Peyer's patch (tissue), 4 donors: ENCODE results near the gene CDK5. TPM values are rescaled to one million over a fixed set of nuclear protein-coding genes. Genes with fewer than 3 reads are reported as not detected.
A peak's percentile ranks its signal among the peaks of the same experiment; 100 is the strongest.
"Not testable (repeated sequence)": the region's sequence is repeated elsewhere in the genome, so short reads cannot be mapped to it uniquely, and the experiment has no call there.

Source experiments
- DNase-seq, 3 donors: peaks; one replicate each; pipeline ENCODE4 v3.0.0-alpha.2; 2017 to 2019
- H3K27ac ChIP-seq, 4 donors: fragments of 200-600 bp; sonication (generic); one replicate each; pipeline ENCODE4 v1.5.1; 2016 to 2019
- H3K27me3 ChIP-seq, 2 donors: fragments of 200-600 bp; sonication (generic); one replicate each; pipeline ENCODE4 v1.5.1; 2019
- H3K36me3 ChIP-seq, 3 donors: fragments of 200-600 bp; sonication (generic); one replicate each; pipeline ENCODE4 v1.5.1; 2016 to 2019
- H3K4me1 ChIP-seq, 4 donors: fragments of 200-600 bp; sonication (generic); one replicate each; pipeline ENCODE4 v1.5.1; 2016 to 2019
- H3K4me3 ChIP-seq, 4 donors: fragments of 200-600 bp; sonication (generic); 1 replicate in 3 of 4; 2 replicates in 1 of 4; pipeline ENCODE4 v1.5.1; 2016 to 2019; ENCODE audit warnings: mild to moderate bottlenecking in 1 of 4
- H3K9me3 ChIP-seq, 4 donors: fragments of 200-600 bp; sonication (generic); one replicate each; pipeline ENCODE4 v1.5.1; 2016 to 2019; ENCODE audit warnings: mild to moderate bottlenecking in 1 of 4
- CTCF ChIP-seq, 6 experiments: fragments of 450-650 bp in 4 of 6; fragments of 200-600 bp in 2 of 6; sonication (generic) in 1 of 6; IDR thresholded peaks; one replicate each; pipeline ENCODE4 v1.5.1; 2017 to 2019; ENCODE audit warnings: antibody characterized with exemption in 6 of 6, mild to moderate bottlenecking in 3 of 6, moderate library complexity in 1 of 6
- POLR2A ChIP-seq, 2 donors: fragments of 450-650 bp; IDR thresholded peaks; one replicate each; pipeline ENCODE4 v1.5.1; 2017; ENCODE audit warnings: antibody characterized with exemption in 2 of 2, mild to moderate bottlenecking in 2 of 2, moderate library complexity in 2 of 2
- total RNA-seq, 4 donors: library from RNA; depleted of rRNA; stranded (reverse); fragments of >200 nt; gene quantifications; one replicate each; pipeline ENCODE4 v1.1.0, GENCODE V29; 2016

Gene CDK5
- total RNA-seq, 4 donors from 2014 or later = 6.9 to 15.4 (median 13.8) TPM

- Histone ChIP-seq H3K27me3 (no peaks in the 10 kb centered on the region), H3K9me3 (no peaks in the 10 kb centered on the region), H3K36me3 (peaks cover 0 to 18% (median 0%) of the 10 kb centered on the region in 3 donors), H3K27ac (no peak overlapping the region), H3K4me1 (peaks cover 0 to 10% (median 4%) of the 10 kb centered on the region in 4 donors), H3K4me3 (no peak overlapping the region)
- TF ChIP-seq POLR2A (IDR thresholded peaks at IDR 0.05) = no peak
- no peak for TF ChIP-seq CTCF (IDR thresholded peaks at IDR 0.05)
- DNase-seq = no peak
These were observed 13.7 kb downstream of the CDK5 start for GRCh38 chr7:151043959-151044358.

- peaks cover 0 to 13% (median 5%) of the 10 kb centered on the region in 4 donors for H3K4me1 ChIP-seq
- DNase-seq, H3K27me3 ChIP-seq, H3K27ac ChIP-seq, H3K9me3 ChIP-seq, H3K4me3 ChIP-seq: not testable (repeated sequence)
- peaks cover 0 to 18% (median 0%) of the 10 kb centered on the region in 3 donors for H3K36me3 ChIP-seq
These were observed 14.2 kb downstream of the CDK5 start for GRCh38 chr7:151043449-151043848.

GRCh38 chr7:151040616-151041375 lies 16.9 kb downstream of the CDK5 start:
- no peak overlapping the region for H3K4me3 ChIP-seq
- no peak for DNase-seq
- peaks cover 0 to 13% (median 5%) of the 10 kb centered on the region in 4 donors for H3K4me1 ChIP-seq
- no peaks in the 10 kb centered on the region for H3K9me3 ChIP-seq
- no peaks in the 10 kb centered on the region for H3K27me3 ChIP-seq
- H3K36me3 ChIP-seq = peaks cover 0 to 33% (median 0%) of the 10 kb centered on the region in 3 donors
- TF ChIP-seq CTCF (IDR thresholded peaks at IDR 0.05) (no peak), POLR2A (IDR thresholded peaks at IDR 0.05) (no peak)
- H3K27ac ChIP-seq = no peak overlapping the region

GRCh38 chr7:151039850-151040548 lies 17.7 kb downstream of the CDK5 start:
- H3K27ac ChIP-seq = peak overlapping the region in 1 of 4 donors; percentile 30
- no peak overlapping the region for H3K4me3 ChIP-seq
- no peaks in the 10 kb centered on the region for H3K27me3 ChIP-seq
- DNase-seq = no peak
- no peaks in the 10 kb centered on the region for H3K9me3 ChIP-seq
- peaks cover 0 to 13% (median 5%) of the 10 kb centered on the region in 4 donors for H3K4me1 ChIP-seq
- TF ChIP-seq CTCF (IDR thresholded peaks at IDR 0.05) = no peak
- no peak for TF ChIP-seq POLR2A (IDR thresholded peaks at IDR 0.05)
- H3K36me3 ChIP-seq = peaks cover 0 to 41% (median 0%) of the 10 kb centered on the region in 3 donors

GRCh38 chr7:151038951-151039849 lies 18.5 kb downstream of the CDK5 start:
- DNase-seq = peak in 2 of 3 donors; percentile 80 to 86
- Histone ChIP-seq H3K27ac (peak overlapping the region in 1 of 4 donors; percentile 55), H3K27me3 (no peaks in the 10 kb centered on the region), H3K36me3 (peaks cover 0 to 42% (median 0%) of the 10 kb centered on the region in 3 donors), H3K9me3 (no peaks in the 10 kb centered on the region), H3K4me3 (no peak overlapping the region), H3K4me1 (peaks cover 0 to 13% (median 5%) of the 10 kb centered on the region in 4 donors)
- TF ChIP-seq POLR2A (IDR thresholded peaks at IDR 0.05) = no peak
- TF ChIP-seq CTCF (IDR thresholded peaks at IDR 0.05) = no peak
